H1 (cell line): ENCODE measurements around the gene CMSS1. TPM values are rescaled to one million over a fixed set of nuclear protein-coding genes. Genes with fewer than 3 reads are reported as not detected.

Source experiments
- CTCF ChIA-PET: fragments of 300-600 bp; sonication (Branson Sonifier 250); formaldehyde crosslinking; loops from one replicate; lab custom pipeline; 2021; ENCODE audit not compliant: partially characterized antibody; lab: Charles Lee
- POLR2A ChIA-PET: fragments of 300-600 bp; sonication (Branson Sonifier 250); formaldehyde crosslinking; loops from one replicate; lab custom pipeline; 2021; ENCODE audit warnings: inconsistent platforms; ENCODE audit not compliant: partially characterized antibody; lab: Charles Lee
- DNase-seq, 2 experiments: peaks; one replicate each; pipeline versions ENCODE4 v3.0.0 to v3.0.0-alpha.2; 2010 to 2022; ENCODE audit warnings: low spot score in 2 of 2, low read depth in 1 of 2, mixed read lengths in 1 of 2
- FAIRE-seq: peaks from 2 replicates; lab custom pipeline; 2011; peaks lifted over from hg19 to GRCh38; lab: Jason Lieb, UNC
- H2AFZ ChIP-seq: 2 replicates; pipeline ENCODE4 v1.8.1; 2012; ENCODE audit warnings: low read length, inconsistent platforms
- H2AK5ac ChIP-seq: 2 replicates; pipeline ENCODE4 v1.6.1; 2013; ENCODE audit warnings: low read depth, low read length
- H2BK120ac ChIP-seq: replicated peaks from 2 replicates; pipeline ENCODE3; 2013; ENCODE audit warnings: low read depth, low read length, inconsistent platforms
- H2BK12ac ChIP-seq: 2 replicates; pipeline ENCODE4 v1.6.1; 2013; ENCODE audit warnings: low read depth, low read length
- H2BK15ac ChIP-seq: 2 replicates; pipeline ENCODE4 v1.6.1; 2013; ENCODE audit warnings: low read length
- H2BK20ac ChIP-seq: 2 replicates; pipeline ENCODE4 v1.6.1; 2013; ENCODE audit warnings: low read length
- H2BK5ac ChIP-seq: 2 replicates; pipeline ENCODE4 v1.6.1; 2013; ENCODE audit warnings: low read depth, low read length
- H3K14ac ChIP-seq: 2 replicates; pipeline ENCODE4 v1.6.1; 2013; ENCODE audit warnings: inconsistent platforms; ENCODE audit not compliant: insufficient read length
- H3K18ac ChIP-seq: 2 replicates; pipeline ENCODE4 v1.6.1; 2013; ENCODE audit warnings: low read length; ENCODE audit errors: extremely low read depth
- H3K23ac ChIP-seq: 2 replicates; pipeline ENCODE4 v1.6.1; 2013; ENCODE audit warnings: inconsistent platforms; ENCODE audit not compliant: insufficient read length
- H3K23me2 ChIP-seq: 2 replicates; pipeline ENCODE4 v1.6.1; 2013; ENCODE audit warnings: low read depth, low read length
- H3K27ac ChIP-seq: 2 replicates; pipeline ENCODE4 v1.6.1; 2011; ENCODE audit warnings: low read depth, low read length, inconsistent platforms
- H3K27me3 ChIP-seq, 4 experiments: replicated peaks in 1 of 4; 1 replicate in 1 of 4; 2 replicates in 3 of 4; pipeline versions ENCODE4 v1.6.1 to v1.8.1; 2011 to 2013; ENCODE audit warnings: low read length in 3 of 4, mild to moderate bottlenecking in 3 of 4, inconsistent platforms in 2 of 4, mixed read lengths in 2 of 4, moderate library complexity in 1 of 4; ENCODE audit not compliant: control insufficient read depth in 3 of 4, insufficient read depth in 3 of 4; ENCODE audit errors: extremely low read depth in 1 of 4
- H3K36me3 ChIP-seq, 4 experiments: 2 replicates each; pipeline versions ENCODE4 v1.6.1 to v1.8.1; 2011 to 2013; ENCODE audit warnings: mild to moderate bottlenecking in 4 of 4, low read length in 3 of 4, moderate library complexity in 2 of 4, control low read depth in 1 of 4, inconsistent platforms in 1 of 4; ENCODE audit not compliant: insufficient read depth in 4 of 4, control insufficient read depth in 2 of 4
- H3K4ac ChIP-seq: replicated peaks from 2 replicates; pipeline ENCODE3; 2013; ENCODE audit warnings: low read length, low read depth, mixed read lengths, inconsistent platforms; ENCODE audit not compliant: insufficient read length
- H3K4me1 ChIP-seq, 4 experiments: replicated peaks in 1 of 4; 1 replicate in 1 of 4; 2 replicates in 3 of 4; pipeline versions ENCODE4 v1.6.1 to v1.8.1; 2011 to 2013; ENCODE audit warnings: low read length in 3 of 4, inconsistent platforms in 2 of 4, mixed read lengths in 1 of 4; ENCODE audit not compliant: insufficient read depth in 4 of 4, control insufficient read depth in 3 of 4
- H3K4me2 ChIP-seq, 2 experiments: 2 replicates each; pipeline versions ENCODE4 v1.6.1 to v1.8.1; 2011 to 2013; ENCODE audit warnings: low read depth in 2 of 2, low read length in 2 of 2, control low read depth in 1 of 2, inconsistent platforms in 1 of 2, mild to moderate bottlenecking in 1 of 2; ENCODE audit not compliant: insufficient read depth in 1 of 2
- H3K4me3 ChIP-seq, 4 experiments: fragments of 200-600, 300-600 bp in 1 of 4; sonication (generic), shearing (Covaris generic), sonication (Bioruptor Twin) in 1 of 4; 2 replicates each; pipeline versions ENCODE4 v1.5.1 to v1.8.1; 2011 to 2016; ENCODE audit warnings: low read length in 4 of 4, low read depth in 3 of 4, control low read depth in 2 of 4, inconsistent platforms in 2 of 4, mild to moderate bottlenecking in 2 of 4, mixed read lengths in 1 of 4, moderate library complexity in 1 of 4; ENCODE audit not compliant: insufficient read depth in 2 of 4; ENCODE audit errors: extremely low read depth in 1 of 4
- H3K56ac ChIP-seq: replicated peaks from 2 replicates; pipeline ENCODE3; 2013; ENCODE audit warnings: low read depth, mild to moderate bottlenecking, mixed read lengths, low read length, inconsistent platforms; ENCODE audit not compliant: insufficient read length
- H3K79me1 ChIP-seq: 2 replicates; pipeline ENCODE4 v1.6.1; 2013; ENCODE audit warnings: low read depth, low read length, control low read depth
- H3K79me2 ChIP-seq, 2 experiments: 2 replicates each; pipeline versions ENCODE4 v1.6.1 to v1.8.1; 2012 to 2013; ENCODE audit warnings: low read length in 2 of 2, mild to moderate bottlenecking in 2 of 2, inconsistent platforms in 1 of 2; ENCODE audit not compliant: insufficient read depth in 2 of 2, control insufficient read depth in 1 of 2
- H3K9ac ChIP-seq, 4 experiments: replicated peaks in 1 of 4; 1 replicate in 1 of 4; 2 replicates in 3 of 4; pipeline versions ENCODE4 v1.6.1 to v1.8.1; 2011 to 2013; ENCODE audit warnings: low read depth in 3 of 4, low read length in 3 of 4, control low read depth in 2 of 4, mild to moderate bottlenecking in 2 of 4, moderate library complexity in 2 of 4, inconsistent platforms in 1 of 4; ENCODE audit errors: extremely low read depth in 1 of 4
- H3K9me3 ChIP-seq, 2 experiments: 2 replicates each; pipeline versions ENCODE4 v1.6.1 to v1.8.1; 2012 to 2013; ENCODE audit warnings: mild to moderate bottlenecking in 2 of 2, moderate library complexity in 2 of 2, control low read depth in 1 of 2, inconsistent platforms in 1 of 2, low read depth in 1 of 2, low read length in 1 of 2, mixed read lengths in 1 of 2; ENCODE audit not compliant: insufficient read depth in 2 of 2
- H4K20me1 ChIP-seq, 2 experiments: replicated peaks in 1 of 2; 2 replicates each; pipeline versions ENCODE3 to v1.8.1; 2011 to 2013; ENCODE audit warnings: inconsistent platforms in 2 of 2, low read length in 2 of 2, mild to moderate bottlenecking in 1 of 2; ENCODE audit not compliant: insufficient read depth in 2 of 2, control insufficient read depth in 1 of 2
- H4K5ac ChIP-seq: 2 replicates; pipeline ENCODE4 v1.6.1; 2013; ENCODE audit warnings: low read length, low read depth, mixed read lengths, inconsistent platforms; ENCODE audit not compliant: insufficient read length
- H4K8ac ChIP-seq: 2 replicates; pipeline ENCODE4 v1.8.0; 2013; ENCODE audit warnings: mild to moderate bottlenecking, moderate library complexity, low read length, inconsistent platforms; ENCODE audit not compliant: insufficient read depth; ENCODE audit errors: extremely low read depth
- H4K91ac ChIP-seq: replicated peaks from 2 replicates; pipeline ENCODE3; 2013; ENCODE audit warnings: low read length, mixed read lengths, inconsistent platforms; ENCODE audit not compliant: insufficient read length
- CTBP2 ChIP-seq: IDR thresholded peaks from 2 replicates; pipeline ENCODE4 v1.7.0; 2011; ENCODE audit warnings: borderline replicate concordance, mild to moderate bottlenecking, moderate library complexity, mixed read lengths, low read length; ENCODE audit not compliant: insufficient read depth, insufficient read length
- SIRT6 ChIP-seq: IDR thresholded peaks from one replicate; pipeline ENCODE4 v1.7.1; 2012; ENCODE audit warnings: low read length, inconsistent platforms
- SUZ12 ChIP-seq: fragments of 200-600 bp; sonication (generic); IDR thresholded peaks from 2 replicates; pipeline ENCODE4 v1.6.1; 2012; ENCODE audit warnings: mild to moderate bottlenecking, inconsistent platforms, low read length, moderate library complexity, mixed read lengths
- WGBS, 2 experiments: shearing (Covaris generic) in 1 of 2; methylation state at CpG; one replicate each; pipeline versions ENCODE4 v1.1.6 to v1.1.7; 2013 to 2015; ENCODE audit warnings: low lambda C conversion rate in 2 of 2, mixed read lengths in 2 of 2, inconsistent platforms in 1 of 2, low coverage in 1 of 2, missing lambda C conversion rate in 1 of 2; ENCODE audit not compliant: insufficient replicate concordance in 2 of 2, insufficient coverage in 1 of 2, insufficient read length in 1 of 2; ENCODE audit errors: extremely low coverage in 1 of 2, missing lambda C conversion rate in 1 of 2; 5-methylcytosine and 5-hydroxymethylcytosine counted together
- polyA plus RNA-seq, 7 experiments: library from polyadenylated mRNA; depleted of rRNA in 3 of 7; stranded (reverse) in 5 of 7; unstranded in 2 of 7; fragments of >200 nt in 5 of 7; fragments of 200-250 nt in 2 of 7; gene quantifications; 1 replicate in 5 of 7; 2 replicates in 1 of 7; 4 replicates in 1 of 7; pipeline versions ENCODE4 v1.2.1 to v1.2.3, GENCODE V29; 2011 to 2013; ENCODE audit warnings: missing spikeins in 2 of 7, mixed read lengths in 2 of 7
- total RNA-seq: library from RNA; stranded (reverse); fragmentation: NEBNext Ultra II Directional; extraction: Animal tissue kit (Norgen Biotek cat#: 25700); gene quantifications from 2 replicates; pipeline ENCODE4 v1.2.1, GENCODE V29; 2021

CMSS1 gene
- total and polyA plus RNA-seq, 2 of the 8 experiments (the other 6 are each of a cell fraction or from before 2014, with no cell fraction given) = 15.2 to 75.1 TPM

- Histone ChIP-seq H3K79me1 (peaks cover 5% of the 10 kb centered on the region; the same call in 1 of the 2 replicates), H3K56ac (no peak overlapping the region), H2BK12ac (no peak overlapping the region), H3K9me3 (no peaks in the 10 kb centered on the region), H3K79me2 (peaks cover 0 to 3% of the 10 kb centered on the region in 2 experiments; a peak in 1 of 4 replicates), H4K20me1 (no peaks in the 10 kb centered on the region), H2AFZ (no peak overlapping the region), H3K4me1 (no peaks in the 10 kb centered on the region; a peak in 1 of 7 replicates), H2BK120ac (no peak overlapping the region), H4K91ac (no peak overlapping the region), H3K18ac (no peak overlapping the region), H3K36me3 (no peaks in the 10 kb centered on the region), H3K4me2 (no peak overlapping the region), H3K4ac (no peak overlapping the region), H2AK5ac (no peak overlapping the region), H2BK15ac (no peak overlapping the region), H3K27ac (no peak overlapping the region), H3K27me3 (no peaks in the 10 kb centered on the region), H3K23me2 (no peaks in the 10 kb centered on the region), H3K9ac (no peak overlapping the region), H2BK5ac (no peak overlapping the region), H4K5ac (no peak overlapping the region), H3K14ac (no peak overlapping the region), H4K8ac (no peak overlapping the region), H2BK20ac (no peak overlapping the region), H3K4me3 (no peak overlapping the region), H3K23ac (no peak overlapping the region)
- POLR2A ChIA-PET = interaction anchor here (0.6 kb wide), 1 partner anchor 10 kb away, joined by 3 read pairs; no protein-coding TSS in a partner anchor
- no peak for DNase-seq
- TF ChIP-seq CTBP2 = no peak
- no peak for TF ChIP-seq SIRT6
- no peak for TF ChIP-seq SUZ12
- 86% methylated on average over 4 of the region's 4 CpGs; no CpG with 5 or more reads in 1 of the 2 experiments for WGBS, 2 experiments
- CTCF ChIA-PET = no interaction called here
- FAIRE-seq = no peak
These were observed 137.4 kb downstream of the CMSS1 start for GRCh38 chr3:99954914-99955644.
